Neural progenitor cell (in vitro differentiated cells): ENCODE measurements around the gene TRIM5.

Experiments
- EZH2 ChIP-seq: fragments of 200-600 bp; sonication (generic); IDR thresholded peaks from 2 replicates; pipeline ENCODE4 v1.6.1; 2017; ENCODE audit warnings: antibody characterized with exemption, mild to moderate bottlenecking, moderate library complexity
- TF ChIP-seq, protein P1 (sequence below): fragments of 200-600 bp; sonication (generic); IDR thresholded peaks from 2 replicates; pipeline ENCODE4 v1.5.1; 2017; ENCODE audit warnings: antibody characterized with exemption, mild to moderate bottlenecking

DNA sequence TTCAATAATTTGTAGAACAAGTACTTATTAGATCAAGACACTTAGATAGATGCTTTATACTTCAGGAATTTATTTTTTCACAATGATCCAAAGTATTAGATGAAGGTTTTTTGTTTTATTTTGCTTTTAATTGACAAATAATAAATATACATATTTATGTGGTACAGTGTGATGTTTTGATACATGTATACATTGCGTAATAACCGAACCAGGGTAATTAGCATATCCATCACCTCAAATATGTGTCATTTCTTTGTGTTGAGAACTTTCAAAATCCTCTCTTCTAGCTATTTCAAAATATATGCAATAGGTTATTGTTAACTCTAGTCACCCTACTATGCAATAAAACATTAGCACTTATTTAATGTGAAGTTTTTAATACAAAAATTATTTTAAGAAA, 21.4 kb downstream of the TRIM5 start:
- TF ChIP-seq, protein P1, sequence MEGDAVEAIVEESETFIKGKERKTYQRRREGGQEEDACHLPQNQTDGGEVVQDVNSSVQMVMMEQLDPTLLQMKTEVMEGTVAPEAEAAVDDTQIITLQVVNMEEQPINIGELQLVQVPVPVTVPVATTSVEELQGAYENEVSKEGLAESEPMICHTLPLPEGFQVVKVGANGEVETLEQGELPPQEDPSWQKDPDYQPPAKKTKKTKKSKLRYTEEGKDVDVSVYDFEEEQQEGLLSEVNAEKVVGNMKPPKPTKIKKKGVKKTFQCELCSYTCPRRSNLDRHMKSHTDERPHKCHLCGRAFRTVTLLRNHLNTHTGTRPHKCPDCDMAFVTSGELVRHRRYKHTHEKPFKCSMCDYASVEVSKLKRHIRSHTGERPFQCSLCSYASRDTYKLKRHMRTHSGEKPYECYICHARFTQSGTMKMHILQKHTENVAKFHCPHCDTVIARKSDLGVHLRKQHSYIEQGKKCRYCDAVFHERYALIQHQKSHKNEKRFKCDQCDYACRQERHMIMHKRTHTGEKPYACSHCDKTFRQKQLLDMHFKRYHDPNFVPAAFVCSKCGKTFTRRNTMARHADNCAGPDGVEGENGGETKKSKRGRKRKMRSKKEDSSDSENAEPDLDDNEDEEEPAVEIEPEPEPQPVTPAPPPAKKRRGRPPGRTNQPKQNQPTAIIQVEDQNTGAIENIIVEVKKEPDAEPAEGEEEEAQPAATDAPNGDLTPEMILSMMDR, result no peak
- no peak for TF ChIP-seq EZH2
